DND-41 (cell line): ENCODE results near the gene STKLD1.

Experiments
- CTCF ChIP-seq: IDR thresholded peaks from 2 replicates; pipeline ENCODE4 v1.5.1; 2012; ENCODE audit warnings: borderline replicate concordance, low read length, moderate library complexity, mild to moderate bottlenecking; ENCODE audit not compliant: poor library complexity, severe bottlenecking; ENCODE audit errors: extremely low read depth
- EZH2 ChIP-seq: IDR thresholded peaks from 3 replicates; pipeline ENCODE4 v1.6.1; 2012; ENCODE audit warnings: borderline replicate concordance, low read depth, mild to moderate bottlenecking, moderate library complexity, low read length, inconsistent platforms; ENCODE audit not compliant: severe bottlenecking

- TF ChIP-seq CTCF, result peak; percentile 22
- TF ChIP-seq EZH2, result no peak
Measured at GRCh38 chr9:133396952-133397351, 20.8 kb downstream of the STKLD1 start.
